Right lobe of liver (tissue), 6 donors: Measurements from ENCODE around the gene LZTR1. TPM values are rescaled to one million over a fixed set of nuclear protein-coding genes. Genes with fewer than 3 reads are reported as not detected.

ENCODE experiments used
- ATAC-seq, 4 donors: fragments of 200-7000 bp; cut with Tn5 transposase; one replicate each; pipeline ENCODE4 v1.9.1; 2020; ENCODE audit warnings: mild to moderate bottlenecking in 4 of 4, moderate library complexity in 4 of 4
- DNase-seq, 3 donors: peaks; one replicate each; pipeline ENCODE4 v3.0.0-alpha.2; 2020
- H3K27ac ChIP-seq, 3 donors: fragments of 200-600 bp; one replicate each; pipeline ENCODE4 v1.8.0; 2022
- H3K27me3 ChIP-seq, 2 donors: fragments of 200-600 bp; one replicate each; pipeline ENCODE4 v1.8.0; 2022
- H3K36me3 ChIP-seq, 4 donors: fragments of 200-600 bp; sonication (generic) in 1 of 4; one replicate each; pipeline versions ENCODE4 v1.5.1 to v1.8.0; 2017 to 2022; ENCODE audit warnings: control low read depth in 1 of 4
- H3K4me1 ChIP-seq, 4 donors: fragments of 200-600 bp; sonication (generic) in 1 of 4; one replicate each; pipeline versions ENCODE4 v1.5.1 to v1.8.0; 2017 to 2022; ENCODE audit warnings: control low read depth in 1 of 4
- H3K4me3 ChIP-seq, 3 donors: fragments of 200-600 bp; one replicate each; pipeline ENCODE4 v1.8.0; 2022
- H3K9me3 ChIP-seq, 4 donors: fragments of 200-600 bp; sonication (generic) in 1 of 4; one replicate each; pipeline versions ENCODE4 v1.5.1 to v1.8.0; 2017 to 2022; ENCODE audit warnings: control low read depth in 1 of 4
- CTCF ChIP-seq, 4 donors: fragments of 200-600 bp in 3 of 4; fragments of 450-650 bp in 1 of 4; IDR thresholded peaks; one replicate each; pipeline versions ENCODE4 v1.5.1 to v1.8.0; 2016 to 2022; ENCODE audit warnings: antibody characterized with exemption in 4 of 4, mild to moderate bottlenecking in 2 of 4
- POLR2A ChIP-seq: fragments of 450-650 bp; IDR thresholded peaks from one replicate; pipeline ENCODE4 v1.6.1; 2017; ENCODE audit warnings: antibody characterized with exemption, mild to moderate bottlenecking
- WGBS: methylation state at CpG from one replicate; pipeline ENCODE4 v1.1.6; 2018; ENCODE audit warnings: low coverage, low lambda C conversion rate; ENCODE audit not compliant: insufficient coverage; ENCODE audit errors: missing lambda C conversion rate; 5-methylcytosine and 5-hydroxymethylcytosine counted together
- intact Hi-C, 2 donors: fragments of 100-400 bp; cut with DNase I; formaldehyde crosslinking; loops; one replicate each; pipeline versions ENCODE4 v1.11.2 to v1.14.1; 2022
- total RNA-seq, 6 experiments: library from RNA; depleted of rRNA in 2 of 6; stranded (reverse); fragments of >200 nt in 2 of 6; fragmentation: NEBNext Ultra II Directional in 3 of 6; extraction: Animal tissue kit (Norgen Biotek cat#: 25700) in 3 of 6; gene quantifications; one replicate each; pipeline versions ENCODE4 v1.1.0 to v1.2.4, GENCODE V29; 2016 to 2023
- donor health status: DM: no; HTN: yes; CAD: no.
- donor health status: DM: no; HTN: no; CAD: no.
- donor health status: DM: no; HTN: no; CAD: no.
- donor health status: DM: no; HTN: yes; CAD: no.
- donor health status: DM: no; HTN: yes; CAD: no.

LZTR1 gene
- total RNA-seq, 6 experiments from 2014 or later: 22.7 to 33.3 (median 27.0) TPM

GRCh38 chr22:21022507-21022906 lies 40.4 kb downstream of the LZTR1 start:
- TF ChIP-seq CTCF (IDR thresholded peaks at IDR 0.05): no peak
- TF ChIP-seq POLR2A: no peak
- Histone ChIP-seq H3K36me3 (no peaks in the 10 kb centered on the region), H3K27me3 (no peaks in the 10 kb centered on the region), H3K9me3 (no peaks in the 10 kb centered on the region), H3K4me3 (no peak overlapping the region), H3K27ac (no peak overlapping the region), H3K4me1 (no peaks in the 10 kb centered on the region)
- 33% methylated on average over 2 of the region's 10 CpGs for WGBS
- no peak for DNase-seq
- intact Hi-C loops: no loop called here
- ATAC-seq: no peak

- no peaks in the 10 kb centered on the region for H3K27me3 ChIP-seq
- WGBS: 100% methylated on average over 1 of the region's 13 CpGs
- no peak overlapping the region for H3K4me3 ChIP-seq
- H3K36me3 ChIP-seq: no peaks in the 10 kb centered on the region
- H3K4me1 ChIP-seq: no peaks in the 10 kb centered on the region
- intact Hi-C loops: no loop called here
- H3K9me3 ChIP-seq: no peaks in the 10 kb centered on the region
- no peak for DNase-seq
- TF ChIP-seq POLR2A (no peak), CTCF (IDR thresholded peaks at IDR 0.05) (no peak)
- no peak for ATAC-seq
- H3K27ac ChIP-seq: no peak overlapping the region
Measured at GRCh38 chr22:21022955-21023614, 41.0 kb downstream of the LZTR1 start.

- Histone ChIP-seq H3K27me3 (no peaks in the 10 kb centered on the region), H3K27ac (no peak overlapping the region), H3K9me3 (no peaks in the 10 kb centered on the region), H3K36me3 (no peaks in the 10 kb centered on the region), H3K4me3 (no peak overlapping the region), H3K4me1 (no peaks in the 10 kb centered on the region)
- no peak for DNase-seq
- intact Hi-C loops: no loop called here
- ATAC-seq: no peak
- TF ChIP-seq POLR2A: no peak
- no peak for TF ChIP-seq CTCF (IDR thresholded peaks at IDR 0.05)
- 40% methylated on average over 5 of the region's 8 CpGs for WGBS
Measured at GRCh38 chr22:21025266-21025665, 43.2 kb downstream of the LZTR1 start.

GRCh38 chr22:21025763-21026755 lies 44.0 kb downstream of the LZTR1 start:
- ATAC-seq: no peak
- Histone ChIP-seq H3K4me1 (no peaks in the 10 kb centered on the region), H3K27ac (no peak overlapping the region), H3K4me3 (no peak overlapping the region), H3K27me3 (no peaks in the 10 kb centered on the region), H3K36me3 (no peaks in the 10 kb centered on the region), H3K9me3 (no peaks in the 10 kb centered on the region)
- TF ChIP-seq POLR2A (no peak), CTCF (IDR thresholded peaks at IDR 0.05) (no peak)
- intact Hi-C loops: no loop called here
- no peak for DNase-seq
- 78% methylated on average over 4 of the region's 27 CpGs for WGBS
